GM19193 (cell line): Measurements from ENCODE around the gene LTA4H.

ENCODE experiments used
- POLR2A ChIP-seq: IDR thresholded peaks from 4 replicates; pipeline ENCODE4 v1.6.1; 2011; ENCODE audit not compliant: insufficient read depth, insufficient read length; ENCODE audit errors: extremely low read depth

LTA4H gene

GRCh38 chr12:96064271-96064670, 28.9 kb upstream of the LTA4H start:
- TF ChIP-seq POLR2A = no peak

- no peak for TF ChIP-seq POLR2A
These were observed 27.7 kb upstream of the LTA4H start for GRCh38 chr12:96063046-96063445.

GRCh38 chr12:96061864-96062453, 26.6 kb upstream of the LTA4H start:
- TF ChIP-seq POLR2A = no peak

- no peak for TF ChIP-seq POLR2A
These were observed 25.9 kb upstream of the LTA4H start for GRCh38 chr12:96061323-96061722.

GRCh38 chr12:96060041-96060440, 24.7 kb upstream of the LTA4H start:
- no peak for TF ChIP-seq POLR2A

- TF ChIP-seq POLR2A = no peak
These were observed 22.7 kb upstream of the LTA4H start for GRCh38 chr12:96057986-96058553.

- TF ChIP-seq POLR2A = no peak
These were observed 21.5 kb upstream of the LTA4H start for GRCh38 chr12:96056646-96057455.

- no peak for TF ChIP-seq POLR2A
These were observed 18.8 kb upstream of the LTA4H start for GRCh38 chr12:96054244-96054610.

- TF ChIP-seq POLR2A = no peak
These were observed 18.3 kb upstream of the LTA4H start for GRCh38 chr12:96053476-96054243.

DNA sequence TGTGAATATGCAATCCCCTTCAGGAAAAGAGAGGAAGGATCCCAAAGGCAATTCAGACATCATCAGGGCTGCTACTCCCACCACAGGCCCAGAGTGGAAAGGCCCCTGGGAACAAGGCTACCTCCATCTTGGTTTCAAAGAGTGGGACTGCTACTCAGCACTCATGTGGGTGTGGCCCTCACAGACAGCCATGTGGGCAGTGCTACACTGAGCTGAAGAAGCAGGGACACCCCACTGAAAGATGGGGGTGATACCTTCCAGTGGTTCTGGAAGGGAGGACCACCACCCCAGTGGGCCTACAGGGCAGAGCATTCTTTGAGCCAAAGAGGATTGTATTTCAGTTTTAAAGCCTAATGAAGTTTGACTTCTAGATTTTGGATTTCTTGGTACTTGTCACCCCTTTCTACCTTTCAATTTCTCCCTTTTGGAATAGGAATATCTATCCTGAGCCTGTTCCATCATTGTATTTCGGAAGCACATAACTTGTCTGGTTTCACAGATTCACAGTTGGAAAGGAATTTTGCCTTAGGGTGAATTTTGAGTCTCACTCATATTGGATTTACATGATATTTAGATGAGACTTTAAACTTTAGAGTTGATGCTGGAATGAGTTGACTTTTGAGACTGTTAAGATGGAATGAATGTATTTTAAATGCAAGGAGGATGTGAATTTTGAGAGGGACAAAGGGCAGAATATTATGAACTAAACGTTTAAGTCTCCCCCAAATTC, 16.5 kb upstream of the LTA4H start:
- no peak for TF ChIP-seq POLR2A

DNA sequence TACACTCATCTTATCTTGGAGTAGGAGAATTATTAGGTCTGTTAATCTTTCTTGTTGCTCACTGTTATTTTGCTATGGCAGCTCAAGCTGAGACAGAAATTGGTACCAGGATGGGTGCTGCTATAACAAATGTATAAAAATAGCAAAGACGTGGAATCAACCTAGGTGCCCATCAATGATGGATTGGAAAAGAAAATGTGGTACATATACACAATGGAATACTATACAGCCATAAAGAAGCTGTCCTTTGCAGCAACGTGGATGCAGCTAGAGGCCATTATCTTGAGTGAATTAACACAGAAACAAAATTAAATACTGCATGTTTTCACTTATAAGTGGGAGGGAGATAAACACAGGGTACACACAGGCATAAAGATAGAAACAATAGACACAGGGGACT, 14.8 kb upstream of the LTA4H start:
- TF ChIP-seq POLR2A = no peak

DNA sequence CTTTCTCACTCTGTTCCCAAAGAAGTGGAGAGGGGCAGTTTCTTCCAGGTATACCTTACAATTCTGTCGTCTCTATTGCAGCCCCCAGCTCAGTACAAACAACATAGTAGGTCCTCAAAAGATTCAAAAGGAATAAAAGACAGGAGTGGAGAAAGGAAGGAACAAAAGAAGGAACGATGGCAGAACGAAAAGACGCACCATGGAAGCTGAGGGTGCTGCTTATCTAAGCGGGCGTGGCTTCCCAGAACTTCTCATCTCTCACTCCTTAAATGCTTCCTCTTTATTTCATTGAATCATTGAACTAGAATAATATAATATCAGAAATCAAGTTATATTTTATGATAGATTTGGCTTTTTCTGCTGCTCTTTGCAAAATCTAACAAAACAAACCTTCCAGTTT, 13.7 kb upstream of the LTA4H start:
- no peak for TF ChIP-seq POLR2A

GRCh38 chr12:96048393-96048969, 13.1 kb upstream of the LTA4H start:
- TF ChIP-seq POLR2A = no peak
